Ramos (cell line): Measurements from ENCODE around the gene CTXN2.

Experiments used
- in situ Hi-C: fragments of 300-500 bp; cut with MboI; formaldehyde crosslinking; loops from one replicate; pipeline ENCODE4 v1.14.3; 2022; ENCODE audit warnings: low sequenced_read_pairs; ENCODE audit not compliant: unreplicated experiment

CTXN2 gene

GRCh38 chr15:48221261-48221660 is 29.8 kb downstream of the CTXN2 start:
- in situ Hi-C loops, result no loop called here

- in situ Hi-C loops, result no loop called here
Measured at GRCh38 chr15:48221885-48222284, 30.4 kb downstream of the CTXN2 start.

- in situ Hi-C loops, result no loop called here
Measured at GRCh38 chr15:48222627-48223026, 31.2 kb downstream of the CTXN2 start.

- in situ Hi-C loops, result no loop called here
Measured at GRCh38 chr15:48225771-48226170, 34.3 kb downstream of the CTXN2 start.

- in situ Hi-C loops, result no loop called here
Measured at GRCh38 chr15:48230498-48230897, 39.0 kb downstream of the CTXN2 start.

- in situ Hi-C loops, result no loop called here
Measured at GRCh38 chr15:48233246-48233645, 41.8 kb downstream of the CTXN2 start.

GRCh38 chr15:48239334-48239733 is 47.9 kb downstream of the CTXN2 start:
- in situ Hi-C loops, result no loop called here

GRCh38 chr15:48242015-48242414 is 50.5 kb downstream of the CTXN2 start:
- in situ Hi-C loops, result no loop called here

GRCh38 chr15:48242535-48242934 is 51.1 kb downstream of the CTXN2 start:
- in situ Hi-C loops, result no loop called here

GRCh38 chr15:48244921-48245320 is 53.5 kb downstream of the CTXN2 start:
- in situ Hi-C loops, result no loop called here

GRCh38 chr15:48248414-48248813 is 56.9 kb downstream of the CTXN2 start:
- in situ Hi-C loops, result no loop called here

GRCh38 chr15:48250640-48251076 is 59.2 kb downstream of the CTXN2 start:
- in situ Hi-C loops, result no loop called here

- in situ Hi-C loops, result no loop called here
Measured at GRCh38 chr15:48253172-48253571, 61.7 kb downstream of the CTXN2 start.
